Activated T-cell treated with anti-CD3 and anti-CD28 coated beads, Interleukin-2, amount 50 U/mL, for 4 hours (primary cell): ENCODE measurements around the gene EDA. TPM values are rescaled to one million over a fixed set of nuclear protein-coding genes. Genes with fewer than 3 reads are reported as not detected.
A peak's percentile ranks its signal among the peaks of the same experiment; 100 is the strongest.

Source experiments
- ATAC-seq, 2 donors: fragments of 200-7000 bp; cut with Tn5 transposase; one replicate each; pipeline ENCODE4 v1.10.0; 2021
- DNase-seq: peaks from one replicate; pipeline ENCODE4 v3.0.0-alpha.2; 2020
- H3K27me3 Mint-ChIP-seq: one replicate; pipeline ENCODE4 v1.8.0; 2021; ENCODE audit warnings: low read depth, mixed read lengths
- H3K36me3 Mint-ChIP-seq: one replicate; pipeline ENCODE4 v1.8.0; 2022; ENCODE audit warnings: mixed read lengths; ENCODE audit not compliant: insufficient read depth
- H3K4me1 Mint-ChIP-seq: one replicate; pipeline ENCODE4 v1.8.0; 2021; ENCODE audit warnings: low read depth, mixed read lengths
- H3K4me3 Mint-ChIP-seq: one replicate; pipeline ENCODE4 v1.8.0; 2021; ENCODE audit warnings: mild to moderate bottlenecking, moderate library complexity, mixed read lengths
- H3K9me3 Mint-ChIP-seq: one replicate; pipeline ENCODE4 v1.8.0; 2021; ENCODE audit warnings: mixed read lengths
- total RNA-seq, 3 donors: library from RNA; stranded (reverse); gene quantifications; one replicate each; pipeline ENCODE4 v1.2.1, GENCODE V29; 2021

The EDA gene
- total RNA-seq, result 1 to 10 TPM in 2 of 3 donors, under 1 TPM in 1; 0.42 to 2.6 (median 1.2) TPM

DNA sequence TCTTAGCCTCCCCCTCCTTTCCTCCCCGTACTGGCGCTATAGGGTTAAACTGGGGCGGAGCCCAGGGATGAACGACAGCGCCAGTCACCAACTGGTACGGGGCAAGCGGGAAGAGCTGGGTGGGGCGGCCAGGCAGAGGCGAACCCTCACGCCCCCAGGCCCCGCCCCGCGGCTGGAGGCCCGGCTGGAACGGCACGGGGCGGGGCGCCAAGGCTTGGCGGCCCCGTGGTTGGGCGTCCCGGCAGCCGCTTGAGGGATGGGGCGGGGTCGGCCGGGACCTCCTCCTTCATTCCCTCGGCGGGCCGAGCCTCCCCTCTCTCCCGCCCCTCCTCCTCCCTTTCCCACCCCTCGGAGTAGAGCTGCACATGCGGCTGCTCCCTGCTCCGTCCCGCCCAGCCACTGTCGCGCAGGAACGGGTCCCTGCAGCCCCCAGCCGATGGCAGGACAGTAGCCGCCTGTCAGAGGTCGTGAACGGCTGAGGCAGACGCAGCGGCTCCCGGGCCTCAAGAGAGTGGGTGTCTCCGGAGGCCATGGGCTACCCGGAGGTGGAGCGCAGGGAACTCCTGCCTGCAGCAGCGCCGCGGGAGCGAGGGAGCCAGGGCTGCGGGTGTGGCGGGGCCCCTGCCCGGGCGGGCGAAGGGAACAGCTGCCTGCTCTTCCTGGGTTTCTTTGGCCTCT is at the start of gene EDA:
EDA (plus strand) TSS at position 335 of the 678 bp plus-strand sequence.
- peaks cover 24% of the 10 kb centered on the region for H3K4me1 Mint-ChIP-seq

DNA sequence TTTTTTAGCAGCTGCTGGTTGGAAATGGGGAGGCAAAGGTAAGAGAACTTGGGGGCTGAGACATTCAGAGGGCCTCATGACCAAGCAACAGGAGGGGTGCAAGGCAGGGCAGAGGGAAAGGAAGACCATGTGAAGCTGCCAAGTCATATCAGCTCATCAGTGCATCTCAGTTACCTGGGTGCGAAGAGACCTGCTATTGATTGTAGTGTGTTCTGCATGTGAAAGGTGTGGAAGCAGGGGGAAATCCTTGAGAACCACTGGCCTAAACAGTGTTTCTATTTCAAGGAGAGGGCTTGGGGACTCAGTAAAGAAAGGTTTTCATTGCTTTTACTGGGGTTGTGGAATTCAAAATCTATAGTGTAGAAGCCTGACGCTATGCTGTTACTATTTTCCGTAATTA is 47.1 kb upstream of the EDA start:
- H3K4me1 Mint-ChIP-seq, result no peaks in the 10 kb centered on the region

More for the DNA sequence above, at the start of gene EDA:
- DNase-seq (peak; percentile 45), ATAC-seq (peak; percentile 96 to 97)
- no peaks in the 10 kb centered on the region for H3K36me3 Mint-ChIP-seq
- H3K9me3 Mint-ChIP-seq, result no peaks in the 10 kb centered on the region
- H3K27me3 Mint-ChIP-seq, result peaks cover 11% of the 10 kb centered on the region
- peak within 1 kb of the TSS; percentile 81 for H3K4me3 Mint-ChIP-seq

DNA sequence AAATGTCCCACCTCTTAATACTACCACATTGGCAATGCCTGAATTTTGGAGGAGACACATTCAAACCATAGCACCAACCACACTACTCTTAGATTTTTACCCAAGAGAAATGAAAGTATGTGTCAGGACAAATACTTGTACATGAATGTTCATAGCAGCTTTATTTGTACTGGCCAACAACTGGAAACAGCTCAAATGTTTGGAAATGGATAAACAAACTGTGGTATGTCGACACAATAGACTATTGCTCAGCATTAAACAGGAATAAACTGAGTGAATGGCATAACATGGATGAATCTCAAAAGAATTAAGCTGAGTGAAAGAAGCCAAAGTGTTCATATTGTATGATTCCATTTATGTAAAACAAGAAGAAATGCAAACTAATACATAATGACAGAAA is 18.5 kb upstream of the EDA start:
- H3K36me3 Mint-ChIP-seq, result no peaks in the 10 kb centered on the region
- ATAC-seq (no peak), DNase-seq (no peak)
- H3K4me3 Mint-ChIP-seq, result no peak overlapping the region
- no peaks in the 10 kb centered on the region for H3K27me3 Mint-ChIP-seq
- no peaks in the 10 kb centered on the region for H3K9me3 Mint-ChIP-seq
- no peaks in the 10 kb centered on the region for H3K4me1 Mint-ChIP-seq

More for the DNA sequence above, 47.1 kb upstream of the EDA start:
- Mint-ChIP-seq H3K9me3 (no peaks in the 10 kb centered on the region), H3K4me3 (no peak overlapping the region), H3K36me3 (no peaks in the 10 kb centered on the region), H3K27me3 (no peaks in the 10 kb centered on the region)
- no peak for DNase-seq
- ATAC-seq, result no peak

DNA sequence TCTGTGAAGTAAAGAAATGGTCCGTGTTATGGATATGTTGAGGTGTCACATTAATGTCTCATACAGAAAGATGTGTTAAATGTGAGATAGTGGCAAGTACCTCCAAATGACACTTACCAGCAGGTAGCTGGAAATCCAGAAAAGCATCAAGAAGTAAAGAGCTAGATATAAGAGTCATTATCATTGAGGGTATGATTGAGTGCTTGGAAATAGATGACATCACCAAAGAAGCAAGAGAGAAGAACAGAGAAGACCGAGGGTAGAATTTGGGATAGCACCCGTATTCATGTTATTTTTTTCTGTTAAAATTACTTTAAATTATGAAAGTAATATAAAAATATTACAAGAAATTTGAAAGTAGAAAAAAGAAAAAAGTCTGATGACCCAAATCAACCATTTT is 15.7 kb upstream of the EDA start:
- H3K9me3 Mint-ChIP-seq, result no peaks in the 10 kb centered on the region
- no peaks in the 10 kb centered on the region for H3K36me3 Mint-ChIP-seq
- H3K27me3 Mint-ChIP-seq, result no peaks in the 10 kb centered on the region
- H3K4me3 Mint-ChIP-seq, result no peak overlapping the region
- no peaks in the 10 kb centered on the region for H3K4me1 Mint-ChIP-seq
- no peak for DNase-seq
- ATAC-seq, result no peak

DNA sequence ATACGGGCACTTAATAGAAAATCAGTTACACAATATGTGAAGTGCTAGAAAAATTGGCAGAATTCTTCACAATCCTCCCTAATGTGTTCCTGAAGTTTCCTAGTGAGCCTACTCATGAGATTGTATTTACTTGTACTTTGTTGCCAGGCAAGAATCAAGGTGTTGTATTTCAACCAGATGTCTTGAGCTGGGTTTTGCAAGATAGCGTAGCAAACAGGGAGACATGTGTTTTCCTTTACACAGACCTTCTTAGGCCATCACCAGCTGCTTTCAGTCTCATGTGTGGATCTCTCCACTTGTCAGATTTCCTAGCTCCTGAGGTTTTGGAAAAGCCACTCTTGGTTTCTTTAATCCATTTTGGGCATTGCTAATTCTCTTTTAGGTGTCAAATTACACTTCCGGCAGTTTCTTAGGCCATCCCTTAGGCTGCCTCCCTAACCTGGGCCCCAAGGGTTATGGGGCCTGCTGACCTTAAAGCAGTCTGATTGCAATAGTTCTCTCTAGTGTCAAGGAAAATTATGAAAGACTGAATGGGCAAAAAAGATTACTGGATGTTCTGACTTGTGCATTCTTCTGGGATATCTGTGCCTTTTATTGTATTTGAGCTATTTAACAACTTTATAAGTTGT is 12.2 kb upstream of the EDA start:
- Mint-ChIP-seq H3K4me1 (no peaks in the 10 kb centered on the region), H3K4me3 (no peak overlapping the region), H3K9me3 (no peaks in the 10 kb centered on the region), H3K27me3 (no peaks in the 10 kb centered on the region), H3K36me3 (no peaks in the 10 kb centered on the region)
- DNase-seq (no peak), ATAC-seq (no peak)

DNA sequence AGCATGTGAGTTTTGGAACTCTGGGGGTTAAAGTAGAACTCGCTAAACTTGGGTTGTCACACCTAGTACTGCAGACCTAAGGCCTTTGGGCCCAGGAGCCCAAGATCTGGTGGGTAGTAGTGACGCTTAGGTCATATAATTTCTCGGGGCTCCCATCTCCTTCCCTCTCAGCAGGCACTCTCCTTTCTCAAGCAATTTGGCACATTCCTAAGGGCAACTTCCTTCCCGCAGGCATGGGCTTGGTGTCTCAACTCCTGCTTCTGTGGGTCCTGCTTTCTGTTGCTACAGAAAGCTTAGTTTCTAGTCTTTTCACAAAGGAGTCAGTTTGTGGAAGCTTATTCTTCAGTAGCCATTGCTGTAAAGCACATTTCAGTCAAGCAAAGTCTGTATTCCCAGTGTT is 10.4 kb upstream of the EDA start:
- H3K9me3 Mint-ChIP-seq, result no peaks in the 10 kb centered on the region
- H3K4me3 Mint-ChIP-seq, result no peak overlapping the region
- H3K4me1 Mint-ChIP-seq, result no peaks in the 10 kb centered on the region
- DNase-seq (no peak), ATAC-seq (no peak)
- H3K36me3 Mint-ChIP-seq, result no peaks in the 10 kb centered on the region
- H3K27me3 Mint-ChIP-seq, result no peaks in the 10 kb centered on the region

DNA sequence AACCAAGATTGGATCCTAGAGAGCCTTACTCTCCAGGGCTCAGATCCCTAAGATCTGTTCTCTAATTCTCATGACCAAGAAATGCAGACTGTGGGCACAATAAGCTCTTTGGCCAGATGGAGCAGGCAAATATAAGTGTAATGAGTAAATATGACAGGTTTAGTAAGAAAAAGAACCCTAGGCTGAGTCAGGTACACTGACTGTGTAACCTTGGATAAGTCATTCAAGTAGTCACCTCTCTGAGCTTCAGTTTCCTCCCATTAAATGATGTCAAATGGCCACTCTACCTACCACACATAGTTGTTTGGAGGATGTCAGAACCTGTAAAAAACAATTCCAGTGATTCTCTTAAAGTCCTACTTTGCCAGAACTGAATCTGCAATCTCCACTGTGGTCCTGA is 8.3 kb upstream of the EDA start:
- ATAC-seq, result no peak
- Mint-ChIP-seq H3K9me3 (no peaks in the 10 kb centered on the region), H3K36me3 (no peaks in the 10 kb centered on the region), H3K4me1 (no peaks in the 10 kb centered on the region), H3K4me3 (no peak overlapping the region), H3K27me3 (no peaks in the 10 kb centered on the region)
- no peak for DNase-seq

DNA sequence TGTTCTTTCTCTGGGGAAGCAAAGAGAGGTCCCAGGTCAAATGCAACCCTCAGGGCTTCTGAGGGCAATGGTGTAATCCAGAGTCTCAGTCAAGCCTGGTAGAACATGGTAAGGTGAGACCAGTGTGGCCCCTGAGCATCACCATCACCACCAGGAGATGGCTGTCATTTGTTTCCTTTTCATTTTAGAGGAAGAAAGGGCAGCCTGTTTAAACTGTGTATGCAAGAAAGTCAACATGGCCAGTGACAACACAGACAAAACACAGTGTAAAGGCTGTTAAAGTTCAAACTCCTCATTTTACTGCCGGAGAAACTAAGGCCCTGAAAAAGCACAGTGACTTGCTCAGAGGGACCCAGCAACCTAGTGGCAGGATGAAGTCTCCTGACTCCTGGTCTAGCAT is 2.0 kb upstream of the EDA start:
- peaks cover 9% of the 10 kb centered on the region for H3K27me3 Mint-ChIP-seq
- DNase-seq (no peak), ATAC-seq (no peak)
- no peaks in the 10 kb centered on the region for H3K9me3 Mint-ChIP-seq
- H3K4me1 Mint-ChIP-seq, result peaks cover 8% of the 10 kb centered on the region
- H3K36me3 Mint-ChIP-seq, result no peaks in the 10 kb centered on the region
- H3K4me3 Mint-ChIP-seq, result no peak overlapping the region

DNA sequence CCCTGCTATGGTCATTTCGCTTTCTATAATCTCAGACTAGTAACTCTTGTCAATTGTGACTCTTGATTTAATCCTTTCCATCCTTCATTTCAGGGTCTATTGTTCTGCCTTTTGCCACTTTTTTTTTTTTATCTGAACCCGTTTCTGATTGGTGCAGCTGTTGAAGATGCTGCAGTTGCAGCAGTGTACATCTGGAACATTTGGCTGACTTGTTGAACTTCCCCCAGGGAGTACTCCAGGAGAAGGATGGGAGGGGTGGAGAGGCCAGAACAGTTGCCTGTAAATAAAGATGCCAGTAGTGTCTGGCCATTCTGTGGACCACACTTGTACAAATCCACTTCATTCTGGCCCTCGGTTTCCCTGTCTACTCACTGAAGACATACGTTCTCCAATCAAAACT is 1.0 kb upstream of the EDA start:
- H3K4me1 Mint-ChIP-seq, result peaks cover 17% of the 10 kb centered on the region
- no peak overlapping the region for H3K4me3 Mint-ChIP-seq
- H3K9me3 Mint-ChIP-seq, result no peaks in the 10 kb centered on the region
- DNase-seq (no peak), ATAC-seq (no peak)
- H3K36me3 Mint-ChIP-seq, result no peaks in the 10 kb centered on the region
- H3K27me3 Mint-ChIP-seq, result peaks cover 11% of the 10 kb centered on the region

DNA sequence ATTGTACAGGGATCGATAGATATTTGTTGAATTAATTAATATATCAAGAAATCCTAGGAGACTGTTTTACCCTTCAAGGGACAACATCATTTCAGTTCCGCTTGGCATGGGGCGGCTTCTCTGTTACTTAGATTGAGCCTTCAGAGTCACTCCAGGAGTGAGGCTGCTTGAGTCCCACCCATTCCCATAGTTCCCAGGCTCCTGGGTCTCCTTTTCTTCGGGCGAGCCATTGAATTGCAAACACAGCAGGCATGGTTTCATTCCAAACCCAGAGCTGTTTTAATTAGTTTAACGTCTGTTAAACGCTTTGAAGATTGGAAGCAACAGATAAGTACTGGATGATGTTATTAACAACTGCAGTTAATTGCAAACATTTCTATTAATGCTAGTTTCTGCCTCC is 571 bp upstream of the EDA start:
- Mint-ChIP-seq H3K4me3 (no peak overlapping the region), H3K27me3 (peaks cover 11% of the 10 kb centered on the region), H3K36me3 (no peaks in the 10 kb centered on the region), H3K9me3 (no peaks in the 10 kb centered on the region), H3K4me1 (peaks cover 19% of the 10 kb centered on the region)
- no peak for ATAC-seq
- no peak for DNase-seq

DNA sequence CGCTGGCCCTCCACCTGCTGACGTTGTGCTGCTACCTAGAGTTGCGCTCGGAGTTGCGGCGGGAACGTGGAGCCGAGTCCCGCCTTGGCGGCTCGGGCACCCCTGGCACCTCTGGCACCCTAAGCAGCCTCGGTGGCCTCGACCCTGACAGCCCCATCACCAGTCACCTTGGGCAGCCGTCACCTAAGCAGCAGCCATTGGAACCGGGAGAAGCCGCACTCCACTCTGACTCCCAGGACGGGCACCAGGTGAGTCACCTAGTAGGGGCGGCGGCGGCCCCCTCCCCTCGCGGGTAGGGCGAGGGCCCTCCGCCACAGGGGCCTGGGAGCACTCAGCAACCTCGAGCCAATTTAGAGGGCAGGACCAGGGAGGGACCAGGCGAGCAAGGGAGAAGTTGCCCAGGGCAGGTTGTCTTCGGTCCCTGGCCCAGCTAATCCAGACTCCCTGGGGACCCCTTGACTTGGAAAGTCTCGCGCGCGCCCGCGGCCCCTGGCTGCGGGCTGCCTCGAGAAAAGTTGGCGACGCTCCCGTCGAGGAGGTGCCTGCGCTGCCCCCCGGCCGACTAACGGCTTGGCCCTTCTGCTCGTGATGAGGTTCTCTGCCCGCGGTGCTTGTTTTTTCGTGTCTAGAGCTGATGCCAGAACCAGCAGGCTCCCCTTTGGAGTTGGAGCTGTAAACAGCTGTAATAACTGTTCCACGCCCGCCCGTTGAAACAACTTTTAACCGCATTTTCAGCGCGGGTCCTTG is 717 bp downstream of the EDA start:
- peak; percentile 5 for DNase-seq
- H3K9me3 Mint-ChIP-seq, result no peaks in the 10 kb centered on the region
- peaks cover 28% of the 10 kb centered on the region for H3K4me1 Mint-ChIP-seq
- ATAC-seq, result peak; percentile 11 to 23
- H3K4me3 Mint-ChIP-seq, result peak overlapping the region; percentile 81
- H3K36me3 Mint-ChIP-seq, result no peaks in the 10 kb centered on the region
- peaks cover 11% of the 10 kb centered on the region for H3K27me3 Mint-ChIP-seq

DNA sequence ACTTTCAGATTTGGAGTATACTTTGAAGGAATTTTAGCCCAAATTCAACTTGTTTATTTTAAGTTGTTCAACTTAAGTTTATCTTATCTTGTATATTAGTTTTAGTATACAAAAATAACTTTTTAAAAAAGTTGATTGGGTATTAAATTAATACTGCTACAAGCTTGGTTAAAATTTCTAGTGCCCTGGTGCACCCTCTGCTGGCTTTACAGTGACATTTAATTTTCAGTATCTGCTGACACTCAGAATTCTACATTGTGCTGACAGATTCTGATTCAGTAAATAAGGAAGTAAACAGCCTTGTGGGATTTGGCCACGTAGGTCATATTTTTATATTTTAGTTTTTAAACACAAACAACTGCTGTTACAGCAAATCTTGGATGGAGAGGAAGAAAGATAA is 2.9 kb downstream of the EDA start:
- ATAC-seq, result no peak
- Mint-ChIP-seq H3K27me3 (peaks cover 11% of the 10 kb centered on the region), H3K4me3 (no peak overlapping the region), H3K4me1 (peaks cover 28% of the 10 kb centered on the region), H3K36me3 (no peaks in the 10 kb centered on the region), H3K9me3 (no peaks in the 10 kb centered on the region)
- DNase-seq, result no peak

DNA sequence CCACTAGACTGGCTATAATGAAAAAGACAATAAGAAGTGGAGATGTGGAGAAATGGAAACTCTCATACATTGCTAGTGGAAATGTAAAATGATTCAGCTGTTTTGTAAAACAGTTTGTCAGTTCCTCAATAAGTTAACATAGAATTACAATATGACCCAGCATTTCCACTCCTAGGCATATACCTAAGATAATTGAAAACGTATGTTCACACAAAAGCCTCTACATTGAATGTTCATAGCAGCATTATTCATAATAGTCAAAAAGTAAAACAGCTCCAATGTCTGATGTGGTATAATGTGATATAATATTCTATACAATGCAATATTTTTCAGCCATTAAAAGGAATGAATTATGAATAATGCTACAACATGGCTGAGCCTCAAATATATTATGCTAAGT is 10.2 kb downstream of the EDA start:
- no peaks in the 10 kb centered on the region for H3K9me3 Mint-ChIP-seq
- H3K4me1 Mint-ChIP-seq, result peaks cover 32% of the 10 kb centered on the region
- no peak overlapping the region for H3K4me3 Mint-ChIP-seq
- ATAC-seq (no peak), DNase-seq (no peak)
- H3K27me3 Mint-ChIP-seq, result no peaks in the 10 kb centered on the region
- no peaks in the 10 kb centered on the region for H3K36me3 Mint-ChIP-seq

DNA sequence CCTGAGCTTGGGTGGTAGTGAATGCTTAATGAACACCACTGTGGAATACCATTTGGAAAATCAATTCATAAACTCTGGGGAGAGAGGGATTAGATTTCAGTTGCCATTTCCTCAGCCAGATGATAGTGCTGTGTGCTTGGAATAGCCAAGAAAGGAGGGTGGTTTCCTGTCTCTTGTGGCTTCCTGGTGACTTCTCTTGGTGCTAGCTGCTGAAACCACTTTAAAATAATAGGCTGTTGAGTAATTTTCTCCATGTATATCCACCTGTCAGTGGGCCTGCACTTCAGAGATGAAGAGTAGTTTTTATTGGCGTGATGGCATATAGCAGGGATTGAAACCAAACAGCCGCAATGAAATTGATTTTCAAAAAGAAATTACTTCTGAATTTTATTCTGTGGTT is 11.8 kb downstream of the EDA start:
- Mint-ChIP-seq H3K9me3 (no peaks in the 10 kb centered on the region), H3K4me1 (peaks cover 31% of the 10 kb centered on the region), H3K27me3 (no peaks in the 10 kb centered on the region), H3K36me3 (no peaks in the 10 kb centered on the region), H3K4me3 (no peak overlapping the region)
- ATAC-seq, result no peak
- no peak for DNase-seq

DNA sequence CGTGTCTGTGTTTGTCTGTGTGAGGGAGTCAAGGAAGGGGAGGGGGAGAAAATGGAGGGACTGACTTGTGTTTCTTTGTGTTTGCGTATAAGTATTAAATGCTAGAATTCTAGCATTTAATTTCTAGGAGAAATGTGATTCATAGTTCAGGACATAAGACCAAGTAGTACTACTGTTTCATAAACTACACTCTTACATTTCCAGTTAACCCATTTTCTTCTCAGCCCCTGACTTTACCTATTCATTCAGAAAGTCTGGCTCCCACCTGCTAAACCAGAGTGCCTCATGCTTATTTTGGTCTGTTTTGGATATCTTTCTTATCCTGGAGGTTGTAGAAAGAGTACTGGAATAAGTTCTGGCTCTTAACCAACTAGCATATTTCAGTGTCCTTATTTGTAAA is 14.2 kb downstream of the EDA start:
- no peaks in the 10 kb centered on the region for H3K9me3 Mint-ChIP-seq
- no peaks in the 10 kb centered on the region for H3K36me3 Mint-ChIP-seq
- H3K4me3 Mint-ChIP-seq, result no peak overlapping the region
- ATAC-seq, result no peak
- H3K27me3 Mint-ChIP-seq, result no peaks in the 10 kb centered on the region
- H3K4me1 Mint-ChIP-seq, result peaks cover 27% of the 10 kb centered on the region
- no peak for DNase-seq
